H1 (cell line): ENCODE results near the gene LPP. TPM values are rescaled to one million over a fixed set of nuclear protein-coding genes. Genes with fewer than 3 reads are reported as not detected.

ENCODE experiments used
- CTCF ChIA-PET: fragments of 300-600 bp; sonication (Branson Sonifier 250); formaldehyde crosslinking; loops from one replicate; lab custom pipeline; 2021; ENCODE audit not compliant: partially characterized antibody; lab: Charles Lee
- POLR2A ChIA-PET: fragments of 300-600 bp; sonication (Branson Sonifier 250); formaldehyde crosslinking; loops from one replicate; lab custom pipeline; 2021; ENCODE audit warnings: inconsistent platforms; ENCODE audit not compliant: partially characterized antibody; lab: Charles Lee
- DNase-seq, 2 experiments: peaks; one replicate each; pipeline versions ENCODE4 v3.0.0 to v3.0.0-alpha.2; 2010 to 2022; ENCODE audit warnings: low spot score in 2 of 2, low read depth in 1 of 2, mixed read lengths in 1 of 2
- FAIRE-seq: peaks from 2 replicates; lab custom pipeline; 2011; peaks lifted over from hg19 to GRCh38; lab: Jason Lieb, UNC
- H2AFZ ChIP-seq: 2 replicates; pipeline ENCODE4 v1.8.1; 2012; ENCODE audit warnings: low read length, inconsistent platforms
- H2AK5ac ChIP-seq: 2 replicates; pipeline ENCODE4 v1.6.1; 2013; ENCODE audit warnings: low read depth, low read length
- H2BK120ac ChIP-seq: replicated peaks from 2 replicates; pipeline ENCODE3; 2013; ENCODE audit warnings: low read depth, low read length, inconsistent platforms
- H2BK12ac ChIP-seq: 2 replicates; pipeline ENCODE4 v1.6.1; 2013; ENCODE audit warnings: low read depth, low read length
- H2BK15ac ChIP-seq: 2 replicates; pipeline ENCODE4 v1.6.1; 2013; ENCODE audit warnings: low read length
- H2BK20ac ChIP-seq: 2 replicates; pipeline ENCODE4 v1.6.1; 2013; ENCODE audit warnings: low read length
- H2BK5ac ChIP-seq: 2 replicates; pipeline ENCODE4 v1.6.1; 2013; ENCODE audit warnings: low read depth, low read length
- H3K14ac ChIP-seq: 2 replicates; pipeline ENCODE4 v1.6.1; 2013; ENCODE audit warnings: inconsistent platforms; ENCODE audit not compliant: insufficient read length
- H3K18ac ChIP-seq: 2 replicates; pipeline ENCODE4 v1.6.1; 2013; ENCODE audit warnings: low read length; ENCODE audit errors: extremely low read depth
- H3K23ac ChIP-seq: 2 replicates; pipeline ENCODE4 v1.6.1; 2013; ENCODE audit warnings: inconsistent platforms; ENCODE audit not compliant: insufficient read length
- H3K23me2 ChIP-seq: 2 replicates; pipeline ENCODE4 v1.6.1; 2013; ENCODE audit warnings: low read depth, low read length
- H3K27ac ChIP-seq: 2 replicates; pipeline ENCODE4 v1.6.1; 2011; ENCODE audit warnings: low read depth, low read length, inconsistent platforms
- H3K27me3 ChIP-seq, 4 experiments: replicated peaks in 1 of 4; 1 replicate in 1 of 4; 2 replicates in 3 of 4; pipeline versions ENCODE4 v1.6.1 to v1.8.1; 2011 to 2013; ENCODE audit warnings: low read length in 3 of 4, mild to moderate bottlenecking in 3 of 4, inconsistent platforms in 2 of 4, mixed read lengths in 2 of 4, moderate library complexity in 1 of 4; ENCODE audit not compliant: control insufficient read depth in 3 of 4, insufficient read depth in 3 of 4; ENCODE audit errors: extremely low read depth in 1 of 4
- H3K36me3 ChIP-seq, 4 experiments: 2 replicates each; pipeline versions ENCODE4 v1.6.1 to v1.8.1; 2011 to 2013; ENCODE audit warnings: mild to moderate bottlenecking in 4 of 4, low read length in 3 of 4, moderate library complexity in 2 of 4, control low read depth in 1 of 4, inconsistent platforms in 1 of 4; ENCODE audit not compliant: insufficient read depth in 4 of 4, control insufficient read depth in 2 of 4
- H3K4ac ChIP-seq: replicated peaks from 2 replicates; pipeline ENCODE3; 2013; ENCODE audit warnings: low read length, low read depth, mixed read lengths, inconsistent platforms; ENCODE audit not compliant: insufficient read length
- H3K4me1 ChIP-seq, 4 experiments: replicated peaks in 1 of 4; 1 replicate in 1 of 4; 2 replicates in 3 of 4; pipeline versions ENCODE4 v1.6.1 to v1.8.1; 2011 to 2013; ENCODE audit warnings: low read length in 3 of 4, inconsistent platforms in 2 of 4, mixed read lengths in 1 of 4; ENCODE audit not compliant: insufficient read depth in 4 of 4, control insufficient read depth in 3 of 4
- H3K4me2 ChIP-seq, 2 experiments: 2 replicates each; pipeline versions ENCODE4 v1.6.1 to v1.8.1; 2011 to 2013; ENCODE audit warnings: low read depth in 2 of 2, low read length in 2 of 2, control low read depth in 1 of 2, inconsistent platforms in 1 of 2, mild to moderate bottlenecking in 1 of 2; ENCODE audit not compliant: insufficient read depth in 1 of 2
- H3K4me3 ChIP-seq, 4 experiments: fragments of 200-600, 300-600 bp in 1 of 4; sonication (generic), shearing (Covaris generic), sonication (Bioruptor Twin) in 1 of 4; 2 replicates each; pipeline versions ENCODE4 v1.5.1 to v1.8.1; 2011 to 2016; ENCODE audit warnings: low read length in 4 of 4, low read depth in 3 of 4, control low read depth in 2 of 4, inconsistent platforms in 2 of 4, mild to moderate bottlenecking in 2 of 4, mixed read lengths in 1 of 4, moderate library complexity in 1 of 4; ENCODE audit not compliant: insufficient read depth in 2 of 4; ENCODE audit errors: extremely low read depth in 1 of 4
- H3K56ac ChIP-seq: replicated peaks from 2 replicates; pipeline ENCODE3; 2013; ENCODE audit warnings: low read depth, mild to moderate bottlenecking, mixed read lengths, low read length, inconsistent platforms; ENCODE audit not compliant: insufficient read length
- H3K79me1 ChIP-seq: 2 replicates; pipeline ENCODE4 v1.6.1; 2013; ENCODE audit warnings: low read depth, low read length, control low read depth
- H3K79me2 ChIP-seq, 2 experiments: 2 replicates each; pipeline versions ENCODE4 v1.6.1 to v1.8.1; 2012 to 2013; ENCODE audit warnings: low read length in 2 of 2, mild to moderate bottlenecking in 2 of 2, inconsistent platforms in 1 of 2; ENCODE audit not compliant: insufficient read depth in 2 of 2, control insufficient read depth in 1 of 2
- H3K9ac ChIP-seq, 4 experiments: replicated peaks in 1 of 4; 1 replicate in 1 of 4; 2 replicates in 3 of 4; pipeline versions ENCODE4 v1.6.1 to v1.8.1; 2011 to 2013; ENCODE audit warnings: low read depth in 3 of 4, low read length in 3 of 4, control low read depth in 2 of 4, mild to moderate bottlenecking in 2 of 4, moderate library complexity in 2 of 4, inconsistent platforms in 1 of 4; ENCODE audit errors: extremely low read depth in 1 of 4
- H3K9me3 ChIP-seq, 2 experiments: 2 replicates each; pipeline versions ENCODE4 v1.6.1 to v1.8.1; 2012 to 2013; ENCODE audit warnings: mild to moderate bottlenecking in 2 of 2, moderate library complexity in 2 of 2, control low read depth in 1 of 2, inconsistent platforms in 1 of 2, low read depth in 1 of 2, low read length in 1 of 2, mixed read lengths in 1 of 2; ENCODE audit not compliant: insufficient read depth in 2 of 2
- H4K20me1 ChIP-seq, 2 experiments: replicated peaks in 1 of 2; 2 replicates each; pipeline versions ENCODE3 to v1.8.1; 2011 to 2013; ENCODE audit warnings: inconsistent platforms in 2 of 2, low read length in 2 of 2, mild to moderate bottlenecking in 1 of 2; ENCODE audit not compliant: insufficient read depth in 2 of 2, control insufficient read depth in 1 of 2
- H4K5ac ChIP-seq: 2 replicates; pipeline ENCODE4 v1.6.1; 2013; ENCODE audit warnings: low read length, low read depth, mixed read lengths, inconsistent platforms; ENCODE audit not compliant: insufficient read length
- H4K8ac ChIP-seq: 2 replicates; pipeline ENCODE4 v1.8.0; 2013; ENCODE audit warnings: mild to moderate bottlenecking, moderate library complexity, low read length, inconsistent platforms; ENCODE audit not compliant: insufficient read depth; ENCODE audit errors: extremely low read depth
- H4K91ac ChIP-seq: replicated peaks from 2 replicates; pipeline ENCODE3; 2013; ENCODE audit warnings: low read length, mixed read lengths, inconsistent platforms; ENCODE audit not compliant: insufficient read length
- BRCA1 ChIP-seq: IDR thresholded peaks from 2 replicates; pipeline ENCODE4 v1.6.1; 2012; ENCODE audit warnings: low read depth, low read length, improper control_type of control experiment
- CTBP2 ChIP-seq: IDR thresholded peaks from 2 replicates; pipeline ENCODE4 v1.7.0; 2011; ENCODE audit warnings: borderline replicate concordance, mild to moderate bottlenecking, moderate library complexity, mixed read lengths, low read length; ENCODE audit not compliant: insufficient read depth, insufficient read length
- EP300 ChIP-seq, 2 experiments: IDR thresholded peaks; 1 replicate in 1 of 2; 2 replicates in 1 of 2; pipeline ENCODE4 v1.6.1; 2011 to 2012; ENCODE audit warnings: low read depth in 2 of 2, low read length in 2 of 2, mild to moderate bottlenecking in 2 of 2, borderline replicate concordance in 1 of 2, inconsistent platforms in 1 of 2, moderate library complexity in 1 of 2
- JUND ChIP-seq: IDR thresholded peaks from 2 replicates; pipeline ENCODE4 v1.6.1; 2011; ENCODE audit warnings: mild to moderate bottlenecking, improper control_type of control experiment, low read length
- KDM4A ChIP-seq: IDR thresholded peaks from one replicate; pipeline ENCODE4 v1.7.1; 2012; ENCODE audit warnings: low read depth, mild to moderate bottlenecking, moderate library complexity, low read length, inconsistent platforms; ENCODE audit not compliant: severe bottlenecking
- NRF1 ChIP-seq: IDR thresholded peaks from 2 replicates; pipeline ENCODE4 v1.6.1; 2011; ENCODE audit warnings: mild to moderate bottlenecking, low read depth, low read length, improper control_type of control experiment
- RBBP5 ChIP-seq: IDR thresholded peaks from 2 replicates; pipeline ENCODE4 v1.7.1; 2012; ENCODE audit warnings: low read depth, mild to moderate bottlenecking, inconsistent platforms, low read length, moderate library complexity, borderline replicate concordance
- SIX5 ChIP-seq: IDR thresholded peaks from 2 replicates; pipeline ENCODE4 v1.6.1; 2011; ENCODE audit warnings: mild to moderate bottlenecking, low read depth, low read length
- SP1 ChIP-seq: IDR thresholded peaks from 2 replicates; pipeline ENCODE4 v1.6.1; 2011; ENCODE audit warnings: low read depth, low read length
- TEAD4 ChIP-seq: IDR thresholded peaks from 2 replicates; pipeline ENCODE4 v1.6.1; 2012; ENCODE audit warnings: low read depth, low read length, inconsistent platforms, mixed read lengths
- YY1 ChIP-seq: IDR thresholded peaks from 2 replicates; pipeline ENCODE4 v1.6.1; 2011; ENCODE audit warnings: low read depth, mild to moderate bottlenecking, low read length
- WGBS, 2 experiments: shearing (Covaris generic) in 1 of 2; methylation state at CpG; one replicate each; pipeline versions ENCODE4 v1.1.6 to v1.1.7; 2013 to 2015; ENCODE audit warnings: low lambda C conversion rate in 2 of 2, mixed read lengths in 2 of 2, inconsistent platforms in 1 of 2, low coverage in 1 of 2, missing lambda C conversion rate in 1 of 2; ENCODE audit not compliant: insufficient replicate concordance in 2 of 2, insufficient coverage in 1 of 2, insufficient read length in 1 of 2; ENCODE audit errors: extremely low coverage in 1 of 2, missing lambda C conversion rate in 1 of 2; 5-methylcytosine and 5-hydroxymethylcytosine counted together
- polyA plus RNA-seq, 7 experiments: library from polyadenylated mRNA; depleted of rRNA in 3 of 7; stranded (reverse) in 5 of 7; unstranded in 2 of 7; fragments of >200 nt in 5 of 7; fragments of 200-250 nt in 2 of 7; gene quantifications; 1 replicate in 5 of 7; 2 replicates in 1 of 7; 4 replicates in 1 of 7; pipeline versions ENCODE4 v1.2.1 to v1.2.3, GENCODE V29; 2011 to 2013; ENCODE audit warnings: missing spikeins in 2 of 7, mixed read lengths in 2 of 7
- total RNA-seq: library from RNA; stranded (reverse); fragmentation: NEBNext Ultra II Directional; extraction: Animal tissue kit (Norgen Biotek cat#: 25700); gene quantifications from 2 replicates; pipeline ENCODE4 v1.2.1, GENCODE V29; 2021
- TF ChIP-seq, protein P1 (sequence below), 3 experiments: IDR thresholded peaks; 1 replicate in 2 of 3; 2 replicates in 1 of 3; pipeline versions ENCODE4 v1.5.1 to v1.6.1; 2011; ENCODE audit warnings: low read length in 3 of 3, mild to moderate bottlenecking in 3 of 3, inconsistent platforms in 2 of 3, low read depth in 1 of 3, moderate library complexity in 1 of 3; ENCODE audit not compliant: insufficient read depth in 1 of 3; ENCODE audit errors: control extremely low read depth in 1 of 3

Gene LPP
- total and polyA plus RNA-seq, 2 of the 8 experiments (the other 6 are each of a cell fraction or from before 2014, with no cell fraction given), result 10.0 to 53.3 TPM

DNA sequence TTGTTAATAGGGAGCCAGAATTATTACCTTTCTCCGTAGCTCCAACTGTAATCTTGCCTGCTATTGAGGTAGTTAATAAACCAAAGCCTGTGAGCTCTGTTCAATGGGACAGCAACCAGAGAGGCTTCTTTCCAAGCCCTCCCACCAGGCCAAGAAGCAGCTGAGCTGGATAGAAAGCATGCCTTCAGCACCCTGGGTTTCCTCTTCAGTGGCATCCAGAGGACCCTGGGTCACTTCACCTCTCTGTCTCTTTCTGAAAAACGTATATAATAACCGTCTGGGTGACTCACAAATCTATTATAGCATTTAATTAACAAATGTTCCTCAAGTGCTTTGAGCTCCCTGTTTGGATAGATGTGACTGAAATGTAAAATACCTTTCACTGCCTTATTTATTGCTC is 420.0 kb downstream of the LPP start:
- no peak overlapping the region for H4K8ac ChIP-seq
- no peaks in the 10 kb centered on the region for H3K9me3 ChIP-seq
- no peak overlapping the region for H3K4ac ChIP-seq
- H3K27ac ChIP-seq, result no peak overlapping the region
- no peak for FAIRE-seq
- no peak overlapping the region for H3K18ac ChIP-seq
- no peak overlapping the region for H2BK20ac ChIP-seq
- no peaks in the 10 kb centered on the region for H4K20me1 ChIP-seq
- H3K23ac ChIP-seq, result no peak overlapping the region
- H2BK120ac ChIP-seq, result no peak overlapping the region
- no peak overlapping the region for H2AFZ ChIP-seq
- no peak overlapping the region for H4K91ac ChIP-seq
- H2BK15ac ChIP-seq, result no peak overlapping the region
- no peaks in the 10 kb centered on the region for H3K23me2 ChIP-seq
- ChIA-PET CTCF (interaction anchor here (0.7 to 4.0 kb wide), 5 partner anchors 11 to 831 kb away, joined by 3 to 17 read pairs (median 3); no protein-coding TSS in a partner anchor), POLR2A (interaction anchor here (1.4 kb wide), 1 partner anchor 15 kb away, joined by 4 read pairs; no protein-coding TSS in a partner anchor)
- H2BK5ac ChIP-seq, result no peak overlapping the region
- no peaks in the 10 kb centered on the region for H3K79me2 ChIP-seq
- H3K27me3 ChIP-seq, result no peaks in the 10 kb centered on the region
- no peak overlapping the region for H3K9ac ChIP-seq
- H2BK12ac ChIP-seq, result no peak overlapping the region
- 87% methylated on average over 3 of the region's 3 CpGs; no CpG with 5 or more reads in 1 of the 2 experiments for WGBS, 2 experiments
- no peaks in the 10 kb centered on the region for H3K36me3 ChIP-seq
- H3K4me3 ChIP-seq, result no peak overlapping the region
- H3K14ac ChIP-seq, result no peak overlapping the region
- H3K4me1 ChIP-seq, result no peaks in the 10 kb centered on the region
- H2AK5ac ChIP-seq, result no peak overlapping the region
- H3K4me2 ChIP-seq, result no peak overlapping the region
- no peaks in the 10 kb centered on the region for H3K79me1 ChIP-seq
- no peak overlapping the region for H3K56ac ChIP-seq
- no peak overlapping the region for H4K5ac ChIP-seq
- no peak for DNase-seq
- TF ChIP-seq RBBP5 (no peak), BRCA1 (no peak), SP1 (no peak), SIX5 (no peak), EP300 (IDR thresholded peaks at IDR 0.05; ENCODE audit: borderline replicate concordance in 1 of 2, low read depth in 2 of 2, low read length in 2 of 2) (no peak), TEAD4 (no peak), NRF1 (no peak), JUND (no peak), CTBP2 (no peak), YY1 (no peak), KDM4A (no peak)
- TF ChIP-seq, protein P1, sequence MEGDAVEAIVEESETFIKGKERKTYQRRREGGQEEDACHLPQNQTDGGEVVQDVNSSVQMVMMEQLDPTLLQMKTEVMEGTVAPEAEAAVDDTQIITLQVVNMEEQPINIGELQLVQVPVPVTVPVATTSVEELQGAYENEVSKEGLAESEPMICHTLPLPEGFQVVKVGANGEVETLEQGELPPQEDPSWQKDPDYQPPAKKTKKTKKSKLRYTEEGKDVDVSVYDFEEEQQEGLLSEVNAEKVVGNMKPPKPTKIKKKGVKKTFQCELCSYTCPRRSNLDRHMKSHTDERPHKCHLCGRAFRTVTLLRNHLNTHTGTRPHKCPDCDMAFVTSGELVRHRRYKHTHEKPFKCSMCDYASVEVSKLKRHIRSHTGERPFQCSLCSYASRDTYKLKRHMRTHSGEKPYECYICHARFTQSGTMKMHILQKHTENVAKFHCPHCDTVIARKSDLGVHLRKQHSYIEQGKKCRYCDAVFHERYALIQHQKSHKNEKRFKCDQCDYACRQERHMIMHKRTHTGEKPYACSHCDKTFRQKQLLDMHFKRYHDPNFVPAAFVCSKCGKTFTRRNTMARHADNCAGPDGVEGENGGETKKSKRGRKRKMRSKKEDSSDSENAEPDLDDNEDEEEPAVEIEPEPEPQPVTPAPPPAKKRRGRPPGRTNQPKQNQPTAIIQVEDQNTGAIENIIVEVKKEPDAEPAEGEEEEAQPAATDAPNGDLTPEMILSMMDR (IDR thresholded peaks at IDR 0.05; ENCODE audit: control extremely low read depth in 1 of 3, insufficient read depth in 1 of 3, low read depth in 1 of 3, low read length in 3 of 3), result no peak
